Keratinocyte (primary cell): ENCODE data around the gene CLTB. TPM values are rescaled to one million over a fixed set of nuclear protein-coding genes. Genes with fewer than 3 reads are reported as not detected.
A peak's percentile ranks its signal among the peaks of the same experiment; 100 is the strongest.

Experiments used
- DNase-seq: peaks from one replicate; pipeline ENCODE4 v3.0.0-alpha.2; 2011; ENCODE audit warnings: low read depth, missing footprints, low spot score
- FAIRE-seq: peaks from 2 replicates; lab custom pipeline; 2011; peaks lifted over from hg19 to GRCh38; lab: Jason Lieb, UNC
- H2AFZ ChIP-seq: 2 replicates; pipeline ENCODE4 v1.6.0; 2012; ENCODE audit warnings: low read length, control low read depth, inconsistent platforms; ENCODE audit not compliant: control insufficient read depth
- H3K27ac ChIP-seq: 2 replicates; pipeline ENCODE4 v1.5.1; 2011; ENCODE audit warnings: low read length; ENCODE audit not compliant: control insufficient read depth, insufficient read depth
- H3K27me3 ChIP-seq: 3 replicates; pipeline ENCODE4 v1.6.0; 2011; ENCODE audit warnings: low read length; ENCODE audit not compliant: control insufficient read depth, insufficient read depth; ENCODE audit errors: extremely low read depth
- H3K36me3 ChIP-seq, 2 experiments: 2 replicates in 1 of 2; 3 replicates in 1 of 2; pipeline ENCODE4 v1.5.1; 2011; ENCODE audit warnings: low read length in 2 of 2, mild to moderate bottlenecking in 1 of 2; ENCODE audit not compliant: control insufficient read depth in 2 of 2, insufficient read depth in 2 of 2; ENCODE audit errors: extremely low read depth in 1 of 2
- H3K4me1 ChIP-seq: 3 replicates; pipeline ENCODE4 v1.5.1; 2011; ENCODE audit warnings: low read length; ENCODE audit not compliant: control insufficient read depth, insufficient read depth; ENCODE audit errors: extremely low read depth
- H3K4me2 ChIP-seq: 3 replicates; pipeline ENCODE4 v1.6.0; 2011; ENCODE audit warnings: low read depth, low read length; ENCODE audit not compliant: control insufficient read depth, insufficient read depth; ENCODE audit errors: extremely low read depth
- H3K4me3 ChIP-seq, 3 experiments: fragments of 200-600 bp in 1 of 3; sonication (generic) in 1 of 3; 2 replicates in 2 of 3; 3 replicates in 1 of 3; pipeline ENCODE4 v1.5.1; 2011 to 2016; ENCODE audit warnings: low read length in 3 of 3, mild to moderate bottlenecking in 3 of 3, control low read depth in 2 of 3, inconsistent platforms in 1 of 3, low read depth in 1 of 3, mixed read lengths in 1 of 3, mixed run types in 1 of 3, moderate library complexity in 1 of 3; ENCODE audit not compliant: control insufficient read depth in 2 of 3, insufficient read depth in 2 of 3; ENCODE audit errors: extremely low read depth in 1 of 3
- H3K79me2 ChIP-seq: 2 replicates; pipeline ENCODE4 v1.6.0; 2012; ENCODE audit warnings: low read length; ENCODE audit not compliant: control insufficient read depth, insufficient read depth
- H3K9ac ChIP-seq: 3 replicates; pipeline ENCODE4 v1.6.0; 2011; ENCODE audit warnings: low read length; ENCODE audit not compliant: control insufficient read depth, insufficient read depth; ENCODE audit errors: extremely low read depth
- H3K9me1 ChIP-seq: 3 replicates; pipeline ENCODE4 v1.6.0; 2011; ENCODE audit warnings: low read length; ENCODE audit not compliant: control insufficient read depth, insufficient read depth; ENCODE audit errors: extremely low read depth
- H3K9me3 ChIP-seq: 2 replicates; pipeline ENCODE4 v1.5.1; 2012; ENCODE audit warnings: low read depth, low read length; ENCODE audit not compliant: control insufficient read depth
- H4K20me1 ChIP-seq: 3 replicates; pipeline ENCODE4 v1.6.0; 2011; ENCODE audit warnings: low read length; ENCODE audit not compliant: control insufficient read depth, insufficient read depth; ENCODE audit errors: extremely low read depth
- CTCF ChIP-seq, 3 experiments: IDR thresholded peaks in 1 of 3; conservative IDR thresholded peaks in 1 of 3; optimal IDR thresholded peaks in 1 of 3; 2 replicates in 2 of 3; 3 replicates in 1 of 3; pipeline versions ENCODE3 to v1.5.1; 2011; ENCODE audit warnings: low read length in 3 of 3, mild to moderate bottlenecking in 3 of 3, moderate library complexity in 2 of 3, control low read depth in 1 of 3, inconsistent platforms in 1 of 3; ENCODE audit not compliant: insufficient read depth in 2 of 3; ENCODE audit errors: extremely low read depth in 1 of 3
- EZH2 ChIP-seq: IDR thresholded peaks from one replicate; pipeline ENCODE4 v1.6.1; 2012; ENCODE audit warnings: inconsistent platforms, mild to moderate bottlenecking, low read length, moderate library complexity
- dilution Hi-C: fragments of 300-500 bp; cut with MboI; formaldehyde crosslinking; loops from one replicate; pipeline ENCODE4 v1.7.0; 2020; ENCODE audit warnings: low sequenced_read_pairs; ENCODE audit not compliant: extremely low pct_ligation_motif_present
- polyA plus RNA-seq, 5 experiments: library from polyadenylated mRNA; depleted of rRNA in 3 of 5; stranded (reverse) in 3 of 5; stranded (forward) in 1 of 5; unstranded in 1 of 5; fragments of >200 nt; gene quantifications; 1 replicate in 1 of 5; 2 replicates in 3 of 5; 3 replicates in 1 of 5; pipeline versions ENCODE4 v1.2.1 to v1.2.3, GENCODE V29; 2011 to 2012; ENCODE audit warnings: missing spikeins in 2 of 5, low read depth in 1 of 5, low replicate concordance in 1 of 5

The CLTB gene
- polyA plus RNA-seq, 1 donor (not counting 4 experiments of a cell fraction or from before 2014, with no cell fraction given) = 326 TPM

DNA sequence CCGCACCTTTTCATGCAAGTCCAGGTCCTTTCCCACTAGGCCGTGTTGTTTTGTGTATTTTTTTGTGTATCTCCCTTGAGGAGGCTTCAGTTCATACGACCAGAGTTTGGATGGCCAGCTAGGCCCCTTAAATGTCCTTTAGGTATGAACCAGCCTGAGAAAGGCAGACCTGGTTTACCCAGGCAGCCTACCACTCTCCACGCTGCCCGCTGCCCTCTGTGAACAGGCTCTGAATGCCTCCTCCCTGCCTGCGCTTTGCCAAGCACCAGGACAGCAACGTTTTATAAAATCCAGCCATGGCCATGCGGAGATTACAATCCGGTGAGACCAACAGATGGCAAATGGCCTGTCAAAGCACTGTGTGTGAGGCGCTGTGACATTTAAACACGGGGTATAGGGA, 626 bp upstream of the CLTB start:
- Histone ChIP-seq H3K36me3 (peaks cover 1 to 2% of the 10 kb centered on the region in 2 experiments), H3K79me2 (peaks cover 39% of the 10 kb centered on the region), H3K27me3 (no peaks in the 10 kb centered on the region), H3K9me1 (no peaks in the 10 kb centered on the region), H3K9ac (peak overlapping the region; percentile 59), H3K9me3 (no peaks in the 10 kb centered on the region), H4K20me1 (no peaks in the 10 kb centered on the region), H3K4me1 (peaks cover 52% of the 10 kb centered on the region), H3K27ac (peak overlapping the region; percentile 70), H3K4me3 (no peak overlapping the region), H2AFZ (peak overlapping the region; percentile 35), H3K4me2 (peak overlapping the region; percentile 42)
- dilution Hi-C loops = no loop called here
- FAIRE-seq (no peak), DNase-seq (no peak)
- TF ChIP-seq CTCF (optimal IDR thresholded peaks at IDR 0.05 in 1 of 3, IDR thresholded peaks at IDR 0.05 in 1 of 3, conservative IDR thresholded peaks at IDR 0.05 in 1 of 3; ENCODE audit: extremely low read depth in 1 of 3, insufficient read depth in 2 of 3, low read length in 3 of 3) (no peak), EZH2 (no peak)

DNA sequence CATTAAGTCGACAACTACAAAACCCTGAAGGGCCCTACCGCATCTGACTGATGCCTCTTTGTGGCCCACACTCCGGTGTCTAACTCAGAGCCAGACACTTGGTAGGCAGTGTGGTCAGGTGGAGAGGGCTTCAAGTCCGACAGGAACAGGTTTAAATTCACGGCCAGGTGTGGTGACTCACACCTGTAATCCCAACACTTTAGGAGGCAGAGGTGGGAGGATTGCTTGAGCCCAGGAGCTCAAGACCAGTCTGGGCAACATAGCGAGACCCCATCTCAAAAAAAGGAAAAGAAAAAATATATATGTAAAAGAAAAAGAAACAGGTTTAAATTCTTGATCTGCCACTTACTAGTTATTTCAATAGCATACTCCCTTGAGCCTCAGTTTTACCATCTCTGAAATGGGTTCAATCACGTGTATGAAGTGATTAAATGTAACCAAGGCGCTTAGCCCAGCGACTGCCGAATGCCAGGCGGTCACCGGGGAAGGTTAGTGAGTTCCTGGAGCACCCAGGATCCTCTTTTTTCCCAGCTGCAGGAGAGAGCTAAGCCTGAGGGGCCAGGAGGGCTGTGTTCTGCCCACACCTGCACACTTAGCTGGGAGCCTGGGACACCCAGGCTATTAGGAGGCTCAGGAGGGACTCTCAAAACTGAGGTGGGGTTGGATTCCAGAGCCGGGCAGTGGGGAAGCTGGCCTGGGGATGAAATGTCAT, 943 bp downstream of the CLTB start:
- Histone ChIP-seq H2AFZ (no peak overlapping the region), H3K9ac (peak overlapping the region; percentile 91), H3K4me3 (peak overlapping the region; percentile 86 to 95 (median 91)), H3K79me2 (peaks cover 47% of the 10 kb centered on the region), H3K9me1 (no peaks in the 10 kb centered on the region), H3K4me1 (peaks cover 65% of the 10 kb centered on the region), H3K27me3 (no peaks in the 10 kb centered on the region), H3K9me3 (no peaks in the 10 kb centered on the region), H3K4me2 (peak overlapping the region; percentile 77), H4K20me1 (peaks cover 10% of the 10 kb centered on the region), H3K36me3 (peaks cover 1 to 5% of the 10 kb centered on the region in 2 experiments), H3K27ac (peak overlapping the region; percentile 86)
- dilution Hi-C loops = no loop called here
- DNase-seq (no peak), FAIRE-seq (no peak)
- TF ChIP-seq CTCF (optimal IDR thresholded peaks at IDR 0.05 in 1 of 3, IDR thresholded peaks at IDR 0.05 in 1 of 3, conservative IDR thresholded peaks at IDR 0.05 in 1 of 3; ENCODE audit: extremely low read depth in 1 of 3, insufficient read depth in 2 of 3, low read length in 3 of 3) = no peak
- no peak for TF ChIP-seq EZH2
